Activated CD8-positive, alpha-beta T cell treated with anti-CD3 and anti-CD28 coated beads for 36 hours (primary cell): ENCODE measurements around the gene MATN4. TPM values are rescaled to one million over a fixed set of nuclear protein-coding genes. Genes with fewer than 3 reads are reported as not detected.

ENCODE experiments used
- ATAC-seq: fragments of 200-7000 bp; cut with Tn5 transposase; one replicate; pipeline ENCODE4 v1.10.0; 2021; ENCODE audit warnings: mild to moderate bottlenecking, moderate library complexity
- CTCF ChIA-PET: fragments of 350-600 bp; sonication (Branson Sonifier 250); formaldehyde crosslinking; loops from one replicate; lab custom pipeline; 2021; ENCODE audit warnings: antibody characterized with exemption; lab: Charles Lee
- POLR2A ChIA-PET: fragments of 350-600 bp; sonication (Branson Sonifier 250); formaldehyde crosslinking; loops from one replicate; lab custom pipeline; 2021; ENCODE audit warnings: antibody characterized with exemption; lab: Charles Lee
- DNase-seq: peaks from one replicate; pipeline ENCODE4 v3.0.0-alpha.2; 2020
- H3K27ac Mint-ChIP-seq: one replicate; pipeline ENCODE4 v1.8.0; 2021; ENCODE audit warnings: mild to moderate bottlenecking, mixed read lengths
- H3K27me3 Mint-ChIP-seq: one replicate; pipeline ENCODE4 v1.8.0; 2021; ENCODE audit warnings: mixed read lengths
- H3K36me3 Mint-ChIP-seq: one replicate; pipeline ENCODE4 v1.8.0; 2021; ENCODE audit warnings: low read depth, mixed read lengths
- H3K4me1 Mint-ChIP-seq: one replicate; pipeline ENCODE4 v1.8.0; 2021; ENCODE audit warnings: low read depth, mixed read lengths
- H3K4me3 Mint-ChIP-seq: one replicate; pipeline ENCODE4 v1.8.0; 2021; ENCODE audit warnings: mild to moderate bottlenecking, moderate library complexity, mixed read lengths
- H3K9me3 Mint-ChIP-seq: one replicate; pipeline ENCODE4 v1.8.0; 2021; ENCODE audit warnings: mixed read lengths
- intact Hi-C: fragments of 100-400 bp; cut with micrococcal nuclease; formaldehyde crosslinking; loops from one replicate; pipeline ENCODE4 v1.10.0; 2022
- total RNA-seq, 2 experiments: library from RNA; stranded (reverse); gene quantifications; one replicate each; pipeline ENCODE4 v1.2.3, GENCODE V29; 2021
- TF ChIP-seq, protein P1 (sequence below): fragments of 200-600 bp; IDR thresholded peaks from one replicate; pipeline ENCODE4 v1.8.0; 2022; ENCODE audit warnings: antibody characterized with exemption, mild to moderate bottlenecking

MATN4 gene
- total RNA-seq, 2 experiments from 2014 or later, result 0.74 to 1.2 TPM

GRCh38 chr20:45320948-45321595 is 13.0 kb upstream of the MATN4 start:
- ChIA-PET CTCF (interaction anchor here (1.0 to 8.4 kb wide), 16 partner anchors 9 to 450 kb away, joined by 3 to 79 read pairs (median 9); partner anchors contain the start of genes SDC4, SYS1 and WFDC10A), POLR2A (interaction anchor here (0.6 to 1.3 kb wide), 4 partner anchors 26 to 122 kb away, joined by 3 to 4 read pairs (median 3); partner anchors contain the start of gene SYS1)
- H3K9me3 Mint-ChIP-seq, result no peaks in the 10 kb centered on the region
- intact Hi-C loops, result no loop called here
- H3K4me1 Mint-ChIP-seq, result peaks cover 33% of the 10 kb centered on the region
- H3K27me3 Mint-ChIP-seq, result peaks cover 6% of the 10 kb centered on the region
- ATAC-seq (peak; percentile 65), DNase-seq (peak; percentile 58)
- peaks cover 4% of the 10 kb centered on the region for H3K36me3 Mint-ChIP-seq
- H3K4me3 Mint-ChIP-seq, result no peak overlapping the region
- peak overlapping the region; percentile 69 for H3K27ac Mint-ChIP-seq
- TF ChIP-seq, protein P1, sequence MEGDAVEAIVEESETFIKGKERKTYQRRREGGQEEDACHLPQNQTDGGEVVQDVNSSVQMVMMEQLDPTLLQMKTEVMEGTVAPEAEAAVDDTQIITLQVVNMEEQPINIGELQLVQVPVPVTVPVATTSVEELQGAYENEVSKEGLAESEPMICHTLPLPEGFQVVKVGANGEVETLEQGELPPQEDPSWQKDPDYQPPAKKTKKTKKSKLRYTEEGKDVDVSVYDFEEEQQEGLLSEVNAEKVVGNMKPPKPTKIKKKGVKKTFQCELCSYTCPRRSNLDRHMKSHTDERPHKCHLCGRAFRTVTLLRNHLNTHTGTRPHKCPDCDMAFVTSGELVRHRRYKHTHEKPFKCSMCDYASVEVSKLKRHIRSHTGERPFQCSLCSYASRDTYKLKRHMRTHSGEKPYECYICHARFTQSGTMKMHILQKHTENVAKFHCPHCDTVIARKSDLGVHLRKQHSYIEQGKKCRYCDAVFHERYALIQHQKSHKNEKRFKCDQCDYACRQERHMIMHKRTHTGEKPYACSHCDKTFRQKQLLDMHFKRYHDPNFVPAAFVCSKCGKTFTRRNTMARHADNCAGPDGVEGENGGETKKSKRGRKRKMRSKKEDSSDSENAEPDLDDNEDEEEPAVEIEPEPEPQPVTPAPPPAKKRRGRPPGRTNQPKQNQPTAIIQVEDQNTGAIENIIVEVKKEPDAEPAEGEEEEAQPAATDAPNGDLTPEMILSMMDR, result no peak

DNA sequence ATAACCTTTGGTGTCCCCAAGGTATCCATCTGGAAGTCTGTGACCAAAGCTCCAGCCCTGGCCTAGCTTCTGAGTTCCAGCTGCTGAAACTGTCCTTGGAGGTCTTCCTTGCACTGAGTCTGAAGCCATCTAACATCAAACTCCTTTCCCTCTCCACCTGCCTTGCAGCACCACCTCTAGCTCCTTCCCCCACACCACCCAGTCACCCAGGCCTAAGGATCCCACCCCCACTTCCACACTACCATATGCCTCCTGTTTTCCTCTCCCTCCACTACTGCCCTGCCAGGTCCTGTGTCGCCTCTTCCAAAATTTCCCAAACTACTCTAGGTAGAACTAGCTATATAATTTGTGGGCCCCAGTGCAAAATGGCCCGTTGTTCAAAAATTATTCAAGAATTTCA is 10.8 kb upstream of the MATN4 start:
- Mint-ChIP-seq H3K4me3 (peak overlapping the region; percentile 33), H3K9me3 (no peaks in the 10 kb centered on the region), H3K36me3 (no peaks in the 10 kb centered on the region), H3K4me1 (peaks cover 33% of the 10 kb centered on the region), H3K27me3 (peaks cover 16% of the 10 kb centered on the region), H3K27ac (peak overlapping the region; percentile 85)
- ChIA-PET CTCF (interaction anchor here (0.5 to 8.4 kb wide), 33 partner anchors 9 to 461 kb away, joined by 3 to 79 read pairs (median 5); partner anchors contain the start of genes KCNS1, RBPJL and SYS1), POLR2A (interaction anchor here (0.9 to 1.5 kb wide), 4 partner anchors 24 to 119 kb away, joined by 3 read pairs; partner anchors contain the start of gene SYS1)
- intact Hi-C loops, result loop anchor here (2.0 kb wide), 1 partner anchor 118 kb away; no protein-coding TSS in a partner anchor
- TF ChIP-seq, protein P1, result no peak
- ATAC-seq (peak; percentile 19), DNase-seq (no peak)

GRCh38 chr20:45318386-45318939 is 10.4 kb upstream of the MATN4 start:
- H3K4me1 Mint-ChIP-seq, result peaks cover 33% of the 10 kb centered on the region
- H3K4me3 Mint-ChIP-seq, result peak overlapping the region; percentile 33
- POLR2A ChIA-PET, result interaction anchor here (0.9 to 1.5 kb wide), 3 partner anchors 29 to 119 kb away, joined by 3 read pairs; partner anchors contain the start of gene SYS1
- CTCF ChIA-PET, result interaction anchor here (0.9 to 8.4 kb wide), 29 partner anchors 9 to 453 kb away, joined by 3 to 79 read pairs (median 6); partner anchors contain the start of genes KCNS1, RBPJL and SYS1
- TF ChIP-seq, protein P1, result no peak
- ATAC-seq, result no peak
- peaks cover 21% of the 10 kb centered on the region for H3K27me3 Mint-ChIP-seq
- H3K36me3 Mint-ChIP-seq, result no peaks in the 10 kb centered on the region
- H3K27ac Mint-ChIP-seq, result peak overlapping the region; percentile 85
- peak; percentile 44 for DNase-seq
- H3K9me3 Mint-ChIP-seq, result no peaks in the 10 kb centered on the region
- intact Hi-C loops, result loop anchor here (2.0 kb wide), 1 partner anchor 118 kb away; no protein-coding TSS in a partner anchor

DNA sequence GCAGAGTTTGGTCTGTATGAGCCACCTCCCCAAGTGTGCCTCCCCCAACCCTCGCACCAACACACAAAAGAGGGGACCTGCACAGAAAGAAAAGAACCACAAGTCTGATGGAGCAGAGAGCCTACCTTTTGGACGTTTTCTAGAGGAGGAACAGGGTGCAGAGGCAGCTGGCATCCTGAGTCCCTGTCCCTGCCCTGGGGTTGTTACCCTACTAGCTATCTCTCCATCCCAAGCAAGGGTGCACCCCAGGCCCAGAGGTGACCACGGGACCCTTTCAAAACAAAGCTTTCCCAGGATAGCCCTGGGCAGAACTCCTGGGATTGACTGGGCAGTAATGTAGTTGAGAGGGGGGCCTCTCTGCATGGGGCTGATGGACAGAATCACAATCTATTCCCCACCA is 9.7 kb upstream of the MATN4 start:
- ATAC-seq, result no peak
- H3K4me1 Mint-ChIP-seq, result peaks cover 33% of the 10 kb centered on the region
- peak overlapping the region; percentile 85 for H3K27ac Mint-ChIP-seq
- no peak overlapping the region for H3K4me3 Mint-ChIP-seq
- no peak for DNase-seq
- H3K9me3 Mint-ChIP-seq, result no peaks in the 10 kb centered on the region
- peaks cover 22% of the 10 kb centered on the region for H3K27me3 Mint-ChIP-seq
- TF ChIP-seq, protein P1, result no peak
- no peaks in the 10 kb centered on the region for H3K36me3 Mint-ChIP-seq
- ChIA-PET CTCF (interaction anchor here (0.9 to 8.4 kb wide), 16 partner anchors 11 to 453 kb away, joined by 3 to 79 read pairs (median 11); partner anchors contain the start of genes KCNS1, RBPJL and SYS1), POLR2A (interaction anchor here (1.5 kb wide), 1 partner anchor 45 kb away, joined by 3 read pairs; the partner anchor contains the start of gene SYS1)
- intact Hi-C loops, result loop anchor here (2.0 kb wide), 1 partner anchor 119 kb away; no protein-coding TSS in a partner anchor
